Mesenteric fat pad (tissue), 1 donor: ENCODE results near the gene APEH. TPM values are rescaled to one million over a fixed set of nuclear protein-coding genes. Genes with fewer than 3 reads are reported as not detected.
"Not testable (repeated sequence)": the region's sequence is repeated elsewhere in the genome, so short reads cannot be mapped to it uniquely, and the experiment has no call there.

ENCODE experiments used
- DNase-seq: peaks from one replicate; pipeline ENCODE4 v3.0.0-alpha.2; 2020; ENCODE audit warnings: low spot score
- total RNA-seq: library from RNA; stranded (reverse); fragmentation: NEBNext Ultra II Directional; extraction: Animal tissue kit (Norgen Biotek cat#: 25700); gene quantifications from one replicate; pipeline ENCODE4 v1.2.1, GENCODE V29; 2021
- donor health status: DM: yes; HTN: yes; CAD: no.

APEH gene
- total RNA-seq, 1 donor from 2014 or later = 51.1 TPM

DNA sequence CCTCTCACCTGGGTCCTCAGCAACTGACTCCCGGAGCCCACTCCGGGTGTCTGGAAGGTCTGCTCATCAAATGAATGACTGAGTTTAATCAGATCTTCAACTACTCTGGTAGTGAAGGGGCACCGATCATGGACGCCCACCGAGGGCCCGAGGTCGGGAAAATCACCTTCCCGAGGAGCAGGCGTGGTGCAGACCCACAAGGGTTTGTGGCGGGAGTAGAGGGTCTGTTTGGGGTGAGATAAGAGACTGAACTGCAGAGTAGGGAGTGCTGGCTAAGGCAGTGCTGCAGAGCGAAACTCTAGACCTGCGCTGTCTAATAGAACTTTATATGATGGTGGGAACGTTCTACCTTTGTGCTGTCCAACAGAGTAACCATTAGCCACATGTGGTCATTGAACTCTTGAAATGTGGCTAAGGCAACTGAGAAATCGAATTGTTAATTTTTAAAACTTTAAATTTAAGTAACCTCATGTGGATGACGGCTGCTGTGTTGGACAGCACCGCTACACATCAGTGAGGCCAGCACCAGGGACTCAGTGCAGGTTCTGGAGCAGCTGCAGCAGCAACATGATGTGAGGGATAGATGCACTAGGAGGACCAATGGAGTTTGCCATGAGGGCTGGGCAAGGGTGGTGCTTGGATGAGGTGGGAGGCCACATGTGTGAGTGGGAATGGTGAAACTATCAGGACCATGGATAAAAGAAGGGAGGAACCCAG lies 15.9 kb downstream of the APEH start:
- not testable (repeated sequence) for DNase-seq

DNA sequence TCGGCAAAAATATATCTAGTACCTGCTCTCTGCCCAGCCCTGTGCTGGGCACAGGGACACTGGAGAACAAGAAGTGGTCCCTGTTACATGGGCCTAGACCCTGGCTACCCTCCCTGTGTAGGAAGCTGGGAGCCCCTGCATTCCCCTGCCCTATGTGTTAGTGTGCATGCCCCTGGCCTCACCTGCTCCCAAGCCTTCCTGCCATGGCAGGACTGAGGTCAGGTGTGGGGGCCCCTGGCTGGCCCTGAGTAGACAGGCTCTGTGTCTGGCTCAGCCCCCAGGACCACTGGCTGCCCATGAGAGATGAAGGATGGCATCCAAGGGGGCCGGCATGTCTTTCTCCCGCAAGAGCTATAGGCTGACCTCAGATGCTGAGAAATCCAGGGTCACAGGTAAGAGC lies 16.7 kb downstream of the APEH start:
- DNase-seq = not testable (repeated sequence)

DNA sequence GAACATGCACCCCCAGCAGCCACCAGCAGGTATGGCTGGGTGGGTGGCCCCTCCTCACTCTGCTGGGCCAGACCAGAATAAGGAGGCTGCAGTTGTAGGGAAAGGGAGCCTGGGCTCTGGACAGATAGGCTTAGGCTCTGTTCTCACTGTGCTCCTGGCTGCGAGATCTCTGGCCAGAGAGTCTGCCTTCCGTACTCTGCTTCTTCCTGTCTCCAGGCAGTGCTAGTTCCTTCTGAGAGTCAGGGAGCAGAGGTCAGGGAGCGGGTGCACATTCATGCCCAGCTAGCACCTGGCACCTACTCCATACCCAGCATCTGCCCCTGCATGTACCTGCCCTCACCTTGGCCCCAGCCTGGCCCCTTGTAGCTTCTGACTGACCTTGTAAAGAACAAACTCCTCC lies 17.3 kb downstream of the APEH start:
- not testable (repeated sequence) for DNase-seq

DNA sequence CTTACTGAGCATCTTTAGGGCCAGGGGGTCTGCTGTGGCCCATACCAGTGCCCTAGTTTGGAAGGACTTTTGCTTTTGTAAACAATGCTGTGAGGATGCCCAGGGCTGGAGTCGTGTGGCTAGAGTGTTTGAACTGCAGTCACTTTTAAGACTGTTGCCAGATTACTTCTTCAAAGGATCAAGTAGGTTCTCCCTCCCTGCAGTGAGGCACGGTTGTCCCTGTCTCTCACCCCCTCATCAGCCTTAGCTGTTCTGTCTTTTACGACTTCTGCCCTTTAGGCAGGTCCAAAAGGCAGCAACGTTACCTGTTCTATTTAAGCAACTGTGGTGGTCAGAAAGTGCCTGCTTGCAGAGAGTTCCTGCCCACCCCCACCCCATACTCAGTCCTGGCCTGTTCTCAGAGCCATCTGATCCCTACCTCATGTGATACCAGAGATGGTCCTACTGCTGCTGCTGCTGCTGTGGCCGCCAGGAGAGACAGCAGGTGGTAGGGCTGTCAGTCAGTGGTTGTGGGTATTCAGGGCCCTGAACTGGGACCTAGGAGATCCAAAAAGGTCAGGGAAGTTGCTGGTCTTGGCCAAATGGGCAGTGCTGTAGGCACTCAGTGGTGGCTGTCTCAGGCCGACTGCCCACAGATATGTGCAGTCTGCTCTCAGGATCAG lies 20.4 kb downstream of the APEH start:
- not testable (repeated sequence) for DNase-seq

DNA sequence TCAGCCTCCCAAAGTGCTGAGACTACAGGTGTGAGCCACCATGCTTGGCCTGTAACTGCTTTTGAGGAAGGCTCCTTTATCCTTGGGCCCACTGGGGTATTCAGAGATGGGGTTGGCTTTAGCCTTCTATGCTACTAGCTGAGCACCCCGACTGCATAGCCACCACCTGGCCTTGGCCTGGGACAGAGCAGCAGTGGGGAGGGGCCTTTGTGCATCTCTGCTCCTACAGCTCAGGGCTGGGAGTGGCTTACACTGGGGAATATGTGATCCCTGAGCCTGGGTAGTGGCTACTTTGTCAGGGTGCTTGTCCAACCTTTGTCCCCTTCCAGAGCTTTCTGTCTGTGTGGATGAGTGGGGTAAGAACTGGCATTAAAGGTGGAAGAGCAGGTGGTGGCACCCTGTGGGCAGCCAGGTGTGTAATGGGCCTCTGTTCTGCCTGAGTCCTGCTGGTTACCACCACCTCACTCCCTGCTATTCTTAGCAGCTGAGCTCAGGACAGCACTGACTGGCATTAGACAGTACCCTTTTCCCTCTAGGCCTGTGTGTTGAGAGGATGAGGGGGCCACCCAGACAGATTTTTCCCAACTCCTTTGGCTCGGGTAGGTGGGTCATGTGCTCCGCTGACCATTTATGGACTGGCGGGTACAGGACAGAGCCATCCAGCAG lies 21.3 kb downstream of the APEH start:
- not testable (repeated sequence) for DNase-seq

DNA sequence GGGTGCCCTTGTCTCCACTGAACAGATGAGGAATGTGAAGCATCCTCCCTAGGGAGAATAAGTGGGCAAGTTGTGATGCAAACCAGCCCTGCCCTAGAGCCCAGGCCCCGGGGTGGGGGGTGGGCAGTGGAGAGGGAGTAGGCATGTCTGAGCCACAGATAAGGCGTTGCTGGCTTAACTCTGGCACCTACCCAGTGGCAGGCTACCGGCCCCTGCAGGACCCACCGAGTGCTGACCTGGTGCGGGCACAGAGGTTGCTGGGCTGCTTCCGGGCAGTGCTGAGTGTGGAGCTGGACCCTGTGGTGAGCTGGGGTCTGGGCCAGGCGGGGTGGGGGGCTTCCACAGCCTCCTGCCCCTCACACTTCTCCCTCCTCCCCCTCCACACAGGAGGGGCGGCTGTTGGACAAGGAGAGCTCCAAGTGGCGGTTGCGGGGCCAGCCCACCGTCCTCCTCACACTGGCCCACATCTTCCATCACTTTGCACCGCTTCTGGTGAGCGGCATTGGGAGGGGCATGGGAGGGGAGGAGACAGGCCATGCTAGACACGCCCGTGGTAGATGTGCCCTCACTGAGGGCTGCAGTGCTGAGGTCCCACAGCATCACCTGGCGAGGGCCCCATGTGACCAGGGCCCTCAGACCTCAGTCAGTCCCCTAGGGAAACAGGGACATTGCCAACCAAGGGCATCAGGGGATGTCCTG lies 25.3 kb downstream of the APEH start:
- DNase-seq = no peak

DNA sequence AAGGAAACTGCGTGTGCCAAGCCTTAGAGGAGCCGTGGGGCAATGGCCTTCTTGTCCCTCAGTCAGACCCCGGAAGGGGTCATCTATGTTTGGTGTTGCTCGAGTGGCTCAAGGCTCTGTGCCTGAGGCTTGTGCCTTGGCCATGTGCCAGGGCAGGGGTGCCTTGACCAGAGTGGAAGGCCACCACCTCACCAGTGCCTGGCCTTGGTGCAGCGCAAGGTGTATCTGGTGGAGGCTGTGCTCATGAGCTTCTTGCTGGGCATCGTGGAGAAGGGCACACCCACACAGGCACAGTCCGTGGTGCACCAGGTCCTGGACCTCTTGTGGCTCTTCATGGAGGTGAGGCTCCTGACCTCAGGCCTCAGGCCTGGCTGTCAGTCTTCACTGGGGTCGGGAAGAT lies 25.9 kb downstream of the APEH start:
- no peak for DNase-seq

DNA sequence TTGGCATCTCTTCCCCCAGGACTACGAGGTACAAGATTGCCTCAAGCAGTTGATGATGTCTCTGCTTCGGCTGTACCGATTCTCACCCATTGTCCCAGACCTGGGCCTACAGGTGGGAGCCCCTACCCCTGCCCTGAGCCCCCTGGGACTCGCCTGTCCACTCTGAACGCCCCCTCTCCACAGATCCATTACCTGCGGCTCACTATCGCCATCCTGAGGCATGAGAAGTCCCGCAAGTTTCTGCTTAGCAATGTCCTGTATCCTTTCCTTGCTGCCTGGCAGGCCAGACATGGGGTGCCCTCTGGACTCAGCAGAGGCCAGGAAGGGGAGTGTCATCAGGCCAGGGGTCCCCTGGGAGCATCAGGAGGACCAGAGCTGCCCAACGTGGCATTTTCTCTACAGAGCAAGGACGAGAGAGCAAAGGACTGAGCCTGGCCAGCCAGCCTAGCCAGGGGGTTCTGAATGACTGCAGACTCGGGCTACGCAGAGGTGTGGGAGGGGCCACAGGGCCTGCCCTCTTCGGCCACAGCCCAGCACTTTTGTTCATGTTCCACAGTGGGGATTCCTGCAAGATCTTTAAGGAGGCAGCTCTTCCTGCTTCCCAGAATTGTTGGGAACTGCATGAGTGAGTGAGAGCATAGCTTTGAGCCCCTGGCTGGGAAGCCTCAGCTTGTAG lies 26.4 kb downstream of the APEH start:
- no peak for DNase-seq

DNA sequence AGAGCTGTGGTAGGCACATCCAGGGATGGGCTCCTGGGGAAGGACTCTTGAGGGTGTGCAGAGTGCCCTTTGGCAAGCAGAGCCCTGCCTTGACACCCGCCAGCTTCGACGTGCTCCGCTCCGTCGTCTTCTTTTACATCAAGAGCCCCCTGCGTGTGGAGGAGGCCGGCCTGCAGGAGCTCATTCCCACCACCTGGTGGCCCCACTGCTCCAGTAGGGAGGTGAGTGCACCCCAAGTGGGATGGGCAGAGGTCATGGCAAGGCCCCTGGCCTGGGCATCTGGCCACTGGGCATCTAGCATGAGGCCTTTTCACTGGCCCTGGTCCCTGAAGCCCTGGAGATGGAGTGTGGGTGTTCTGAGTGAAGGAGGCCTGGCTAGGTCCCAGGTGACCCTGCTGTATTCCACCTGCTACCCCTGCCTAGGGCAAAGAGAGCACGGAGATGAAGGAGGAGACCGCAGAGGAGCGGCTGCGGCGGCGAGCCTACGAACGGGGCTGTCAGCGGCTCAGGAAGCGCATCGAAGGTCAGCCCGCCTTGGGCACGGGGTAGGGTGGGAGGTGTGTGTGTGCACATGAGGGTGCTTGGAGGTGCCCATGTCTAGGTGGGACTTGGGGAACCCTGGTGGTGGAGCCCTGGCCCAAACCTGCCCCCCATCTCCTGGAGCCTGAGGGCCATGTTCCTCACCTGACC lies 27.4 kb downstream of the APEH start:
- no peak for DNase-seq

DNA sequence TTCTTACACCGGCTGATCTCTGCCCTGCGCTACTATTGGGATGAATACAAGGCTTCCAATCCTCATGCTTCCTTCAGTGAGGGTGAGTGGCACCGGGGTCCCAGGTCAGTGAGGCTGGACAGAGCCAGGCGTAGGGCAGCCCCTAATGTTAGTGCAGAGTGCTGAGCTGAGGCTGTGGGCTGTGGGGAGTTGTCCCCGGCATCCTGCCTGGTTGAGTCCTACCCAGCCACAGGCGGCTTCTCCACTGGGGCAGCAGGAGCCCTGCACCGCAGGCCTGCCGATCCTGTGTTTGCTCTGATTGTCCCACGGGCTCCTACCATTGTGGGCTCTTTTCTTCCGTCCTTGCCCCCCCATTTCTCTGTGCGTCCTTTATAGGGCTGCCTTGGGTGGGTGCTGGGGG lies 28.5 kb downstream of the APEH start:
- DNase-seq = no peak

DNA sequence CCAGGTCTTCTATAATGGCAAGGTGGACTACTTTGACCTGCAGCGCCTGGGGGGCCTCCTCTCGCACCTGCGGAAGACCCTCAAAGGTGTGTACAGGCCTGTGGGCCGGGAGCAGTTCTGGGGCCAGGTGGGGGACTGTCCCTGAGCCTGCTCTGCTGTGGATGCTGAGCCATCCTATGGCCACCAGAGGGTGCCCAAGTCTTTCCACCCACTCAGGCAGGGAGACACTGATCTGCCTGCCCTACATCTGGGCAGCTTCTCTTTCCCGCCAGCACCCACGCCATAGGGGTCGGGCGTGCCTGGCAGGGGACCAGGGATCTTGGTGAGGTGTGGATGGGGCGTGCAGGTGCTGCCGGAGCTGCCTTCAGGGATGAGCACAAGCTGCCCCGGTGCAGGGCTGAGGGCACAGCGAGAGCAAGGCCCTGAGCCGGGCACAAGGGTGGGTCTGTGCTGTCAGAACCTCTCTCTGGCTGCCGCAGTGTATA lies 29.3 kb downstream of the APEH start:
- DNase-seq = no peak

DNA sequence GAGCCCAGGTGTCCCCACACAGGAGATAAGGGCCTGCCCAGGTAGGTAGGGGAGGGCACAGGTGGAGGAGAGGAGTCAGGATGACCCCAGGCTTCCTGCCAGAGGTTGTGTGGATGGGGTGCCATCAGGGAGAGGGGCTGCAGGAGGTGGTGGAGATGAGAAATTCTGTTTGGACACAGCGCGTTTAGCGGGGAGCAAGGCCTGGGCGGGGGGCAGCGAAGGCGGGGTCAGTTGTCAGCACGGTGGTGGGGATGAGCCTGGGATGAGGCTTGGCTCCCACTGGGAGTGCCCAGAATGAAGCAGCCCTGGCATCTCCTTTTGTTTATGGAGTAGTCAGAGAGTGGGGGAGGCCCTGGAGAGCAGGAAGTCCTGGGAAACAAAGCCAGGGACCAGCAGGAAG lies 29.8 kb downstream of the APEH start:
- DNase-seq = no peak

DNA sequence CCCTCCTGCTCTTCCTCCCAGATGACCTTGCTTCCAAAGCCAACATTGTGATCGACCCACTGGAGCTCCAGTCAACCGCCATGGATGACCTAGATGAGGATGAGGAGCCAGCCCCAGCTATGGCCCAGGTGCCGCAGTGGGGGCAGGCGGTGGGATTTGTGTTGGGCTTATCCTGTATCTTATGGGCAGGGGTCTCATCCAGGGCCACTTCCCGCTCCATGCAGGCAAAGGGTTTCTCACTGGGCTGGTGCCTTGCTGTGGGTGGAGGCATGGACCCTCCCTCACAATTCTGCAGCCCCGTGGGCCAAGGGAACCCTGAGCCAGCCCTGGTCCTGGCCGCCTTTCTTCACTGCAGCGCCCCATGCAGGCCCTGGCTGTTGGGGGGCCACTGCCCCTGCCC lies 30.5 kb downstream of the APEH start:
- no peak for DNase-seq

DNA sequence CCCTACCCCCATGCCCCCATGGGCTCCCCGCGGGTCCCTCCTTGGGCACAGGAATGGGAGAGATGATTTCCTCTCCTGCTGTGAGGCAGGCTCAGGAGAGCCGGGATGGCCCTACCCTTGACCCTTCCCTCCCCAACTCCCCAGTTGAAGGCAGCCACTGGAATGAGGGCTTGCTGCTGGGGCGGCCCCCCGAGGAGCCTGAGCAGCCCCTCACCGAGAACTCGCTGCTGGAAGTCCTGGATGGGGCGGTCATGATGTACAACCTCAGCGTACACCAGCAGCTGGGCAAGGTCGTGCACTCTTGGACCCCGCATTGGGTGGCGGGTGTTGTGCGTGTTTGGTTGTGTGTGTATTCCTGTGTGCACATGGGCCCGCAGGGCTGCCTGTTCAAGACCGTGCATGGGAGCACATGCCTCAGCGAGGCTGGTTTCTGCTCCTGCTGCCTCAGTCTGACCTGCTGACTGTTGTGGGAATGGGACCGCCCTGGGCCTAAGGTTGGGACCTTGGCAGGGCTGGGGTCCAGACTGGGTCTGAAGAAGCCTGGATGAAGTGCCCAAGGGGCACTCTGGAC lies 31.3 kb downstream of the APEH start:
- no peak for DNase-seq

DNA sequence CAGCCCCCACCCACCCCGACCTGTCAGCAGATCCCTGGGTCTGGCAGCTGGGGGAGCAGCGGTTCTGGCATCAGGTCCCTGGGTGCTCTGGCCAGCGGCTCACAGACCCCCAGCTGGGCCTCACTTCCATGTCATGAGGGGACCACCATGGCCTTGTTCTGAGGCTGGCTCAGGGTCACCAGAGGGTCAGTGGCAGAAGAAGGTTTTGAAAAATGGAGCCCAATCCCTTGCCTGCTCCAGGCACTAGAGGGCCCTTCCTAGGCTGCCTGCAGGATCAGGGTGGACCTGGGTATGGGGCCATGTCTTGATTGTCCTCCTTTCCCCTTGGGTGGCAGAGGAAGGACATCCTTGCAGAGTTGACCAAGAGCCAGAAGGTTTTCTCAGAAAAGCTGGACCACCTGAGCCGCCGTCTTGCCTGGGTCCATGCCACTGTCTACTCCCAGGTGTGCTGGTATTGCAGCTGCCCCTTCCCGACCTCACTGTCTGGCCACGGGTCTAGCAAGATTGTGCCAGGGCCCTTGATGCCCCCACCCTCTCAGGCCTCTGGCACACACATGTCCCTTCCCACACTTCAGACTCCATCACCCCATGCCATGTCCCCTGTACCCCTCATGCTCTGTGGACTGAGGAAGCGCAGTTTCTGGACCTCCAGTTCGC lies 32.4 kb downstream of the APEH start:
- no peak for DNase-seq

DNA sequence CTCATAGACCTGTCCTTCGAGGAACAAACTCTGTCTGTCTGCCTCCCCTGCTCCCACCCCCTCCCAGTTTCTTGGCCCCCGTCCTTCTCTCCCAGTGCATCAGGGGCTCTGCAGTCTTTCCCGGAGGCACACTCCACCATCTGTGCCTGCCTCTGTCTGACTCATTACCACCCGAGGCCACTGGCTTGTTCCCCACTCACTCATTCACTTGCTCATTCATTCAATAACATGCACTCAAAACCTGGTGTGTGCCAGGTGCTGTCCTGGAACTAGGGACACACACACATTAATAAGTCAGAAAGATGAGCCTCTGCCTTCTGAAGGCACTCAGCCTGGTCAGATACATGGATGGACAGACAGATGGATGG lies 32.9 kb downstream of the APEH start:
- DNase-seq = no peak

DNA sequence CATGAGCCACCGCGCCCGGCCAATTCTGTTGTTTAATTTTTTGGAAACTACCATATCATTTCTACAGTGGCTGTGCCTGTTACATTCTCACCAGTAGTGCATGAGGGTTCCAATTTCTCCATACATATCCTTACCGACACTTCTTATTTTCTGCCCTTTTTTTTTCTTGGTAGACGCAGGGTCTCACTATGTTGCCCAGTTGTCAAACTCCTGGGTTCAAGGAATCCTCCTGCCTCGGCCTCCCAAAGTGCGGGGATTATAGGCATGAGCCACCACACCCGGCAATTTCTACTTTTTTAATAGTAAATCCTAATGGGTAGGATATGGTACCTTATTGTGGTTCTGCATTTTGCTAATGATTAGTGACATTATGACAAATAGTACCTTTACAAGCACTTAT lies 35.7 kb downstream of the APEH start:
- no peak for DNase-seq

DNA sequence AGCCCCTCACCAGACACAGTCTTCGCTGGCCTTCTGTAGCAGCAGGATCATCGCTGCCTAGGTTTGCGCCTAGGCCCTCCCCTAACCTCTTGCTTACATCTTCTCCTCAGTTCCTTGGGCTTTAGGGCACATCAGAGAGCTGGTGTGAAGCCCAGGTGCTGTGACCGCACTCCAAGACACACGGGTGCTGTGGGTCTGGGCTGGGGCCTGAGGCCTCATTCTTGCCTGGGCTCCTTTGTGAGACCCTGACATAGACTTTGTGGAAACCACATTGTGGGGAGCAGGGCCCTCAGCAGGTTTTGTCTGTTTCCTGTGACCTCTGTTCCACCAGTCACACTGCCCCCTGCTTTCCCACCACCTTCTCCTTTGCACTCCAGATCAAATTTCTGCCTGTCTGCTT lies 37.3 kb downstream of the APEH start:
- no peak for DNase-seq

DNA sequence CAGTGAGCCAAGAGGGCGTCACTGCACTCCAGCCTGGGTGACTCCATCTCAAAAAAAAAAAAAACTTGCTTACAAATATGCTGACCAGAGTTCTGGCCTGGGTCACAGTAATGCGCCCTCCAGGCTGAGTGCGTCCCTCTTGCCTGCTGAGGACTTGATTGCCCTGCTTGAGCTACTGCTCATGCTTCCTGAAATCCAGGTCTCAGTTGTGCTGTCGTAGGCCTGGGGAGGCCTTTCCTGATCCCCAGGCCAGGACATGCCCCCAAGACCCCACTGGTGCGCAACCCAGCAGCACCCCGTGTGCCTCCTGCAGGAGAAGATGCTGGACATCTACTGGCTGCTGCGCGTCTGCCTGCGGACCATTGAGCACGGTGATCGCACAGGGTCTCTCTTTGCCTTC lies 38.0 kb downstream of the APEH start:
- DNase-seq = no peak
